Lower lobe of right lung (tissue), 2 donors: ENCODE data around the gene CAMK2A. TPM values are rescaled to one million over a fixed set of nuclear protein-coding genes. Genes with fewer than 3 reads are reported as not detected.
A peak's percentile ranks its signal among the peaks of the same experiment; 100 is the strongest.

ENCODE experiments used
- ATAC-seq, 2 donors: fragments of 200-7000 bp; cut with Tn5 transposase; one replicate each; pipeline ENCODE4 v1.9.1; 2020 to 2022; ENCODE audit warnings: mild to moderate bottlenecking in 2 of 2, moderate library complexity in 2 of 2
- DNase-seq: peaks from one replicate; pipeline ENCODE4 v3.0.0-alpha.2; 2020
- H3K27ac ChIP-seq: fragments of 200-600 bp; one replicate; pipeline ENCODE4 v1.8.0; 2022
- H3K27me3 ChIP-seq: fragments of 200-600 bp; one replicate; pipeline ENCODE4 v1.8.0; 2022; ENCODE audit warnings: low read depth
- H3K36me3 ChIP-seq: fragments of 200-600 bp; one replicate; pipeline ENCODE4 v1.8.0; 2022; ENCODE audit warnings: mild to moderate bottlenecking
- H3K4me1 ChIP-seq: fragments of 200-600 bp; one replicate; pipeline ENCODE4 v1.8.0; 2022
- H3K4me3 ChIP-seq: fragments of 200-600 bp; one replicate; pipeline ENCODE4 v1.8.0; 2022; ENCODE audit warnings: mild to moderate bottlenecking
- H3K9me3 ChIP-seq: fragments of 200-600 bp; one replicate; pipeline ENCODE4 v1.8.0; 2022
- CTCF ChIP-seq: fragments of 200-600 bp; IDR thresholded peaks from one replicate; pipeline ENCODE4 v1.8.0; 2022; ENCODE audit warnings: antibody characterized with exemption, mild to moderate bottlenecking
- intact Hi-C: fragments of 100-400 bp; cut with DNase I; formaldehyde crosslinking; loops from one replicate; pipeline ENCODE4 v1.11.0; 2022
- total RNA-seq: library from RNA; stranded (reverse); fragmentation: NEBNext Ultra II Directional; extraction: Animal tissue kit (Norgen Biotek cat#: 25700); gene quantifications from one replicate; pipeline ENCODE4 v1.2.1, GENCODE V29; 2021
- donor health status: DM: no; HTN: yes; CAD: no; lungs with severe emphysema.

The CAMK2A gene
- total RNA-seq, 1 donor from 2014 or later = 1.3 TPM

GRCh38 chr5:150254774-150255173, 34.8 kb downstream of the CAMK2A start:
- H3K4me1 ChIP-seq = no peaks in the 10 kb centered on the region
- DNase-seq = no peak
- no peak overlapping the region for H3K4me3 ChIP-seq
- TF ChIP-seq CTCF = no peak
- intact Hi-C loops = no loop called here
- H3K27me3 ChIP-seq = peaks cover 3% of the 10 kb centered on the region
- ATAC-seq = no peak
- no peaks in the 10 kb centered on the region for H3K36me3 ChIP-seq
- no peak overlapping the region for H3K27ac ChIP-seq
- no peaks in the 10 kb centered on the region for H3K9me3 ChIP-seq

GRCh38 chr5:150254363-150254762, 35.2 kb downstream of the CAMK2A start:
- Histone ChIP-seq H3K36me3 (no peaks in the 10 kb centered on the region), H3K4me3 (no peak overlapping the region), H3K27me3 (peaks cover 3% of the 10 kb centered on the region), H3K27ac (no peak overlapping the region), H3K9me3 (no peaks in the 10 kb centered on the region), H3K4me1 (no peaks in the 10 kb centered on the region)
- DNase-seq = no peak
- no peak for ATAC-seq
- no peak for TF ChIP-seq CTCF
- intact Hi-C loops = no loop called here

- intact Hi-C loops = no loop called here
- Histone ChIP-seq H3K4me1 (no peaks in the 10 kb centered on the region), H3K4me3 (no peak overlapping the region), H3K9me3 (no peaks in the 10 kb centered on the region), H3K27me3 (peaks cover 3% of the 10 kb centered on the region), H3K36me3 (no peaks in the 10 kb centered on the region), H3K27ac (no peak overlapping the region)
- no peak for TF ChIP-seq CTCF
- DNase-seq (no peak), ATAC-seq (no peak)
Observed at GRCh38 chr5:150253416-150254208, 36.0 kb downstream of the CAMK2A start.

- H3K36me3 ChIP-seq = no peaks in the 10 kb centered on the region
- H3K9me3 ChIP-seq = no peaks in the 10 kb centered on the region
- no peak for DNase-seq
- ATAC-seq = peak; percentile 51
- intact Hi-C loops = no loop called here
- no peak for TF ChIP-seq CTCF
- peaks cover 3% of the 10 kb centered on the region for H3K27me3 ChIP-seq
- H3K4me3 ChIP-seq = no peak overlapping the region
- no peaks in the 10 kb centered on the region for H3K4me1 ChIP-seq
- H3K27ac ChIP-seq = no peak overlapping the region
Observed at GRCh38 chr5:150252489-150252888, 37.1 kb downstream of the CAMK2A start.

GRCh38 chr5:150251504-150251903, 38.1 kb downstream of the CAMK2A start:
- Histone ChIP-seq H3K27me3 (peaks cover 3% of the 10 kb centered on the region), H3K36me3 (no peaks in the 10 kb centered on the region), H3K4me1 (no peaks in the 10 kb centered on the region), H3K27ac (no peak overlapping the region), H3K9me3 (no peaks in the 10 kb centered on the region), H3K4me3 (no peak overlapping the region)
- ATAC-seq (no peak), DNase-seq (no peak)
- intact Hi-C loops = no loop called here
- TF ChIP-seq CTCF = no peak
